Measurements from ENCODE around the gene DNAJC22. TPM values are rescaled to one million over a fixed set of nuclear protein-coding genes. Genes with fewer than 3 reads are reported as not detected.
"Not testable (repeated sequence)": the region's sequence is repeated elsewhere in the genome, so short reads cannot be mapped to it uniquely, and the experiment has no call there.

DNAJC22 gene
- not detected for total RNA-seq

DNA sequence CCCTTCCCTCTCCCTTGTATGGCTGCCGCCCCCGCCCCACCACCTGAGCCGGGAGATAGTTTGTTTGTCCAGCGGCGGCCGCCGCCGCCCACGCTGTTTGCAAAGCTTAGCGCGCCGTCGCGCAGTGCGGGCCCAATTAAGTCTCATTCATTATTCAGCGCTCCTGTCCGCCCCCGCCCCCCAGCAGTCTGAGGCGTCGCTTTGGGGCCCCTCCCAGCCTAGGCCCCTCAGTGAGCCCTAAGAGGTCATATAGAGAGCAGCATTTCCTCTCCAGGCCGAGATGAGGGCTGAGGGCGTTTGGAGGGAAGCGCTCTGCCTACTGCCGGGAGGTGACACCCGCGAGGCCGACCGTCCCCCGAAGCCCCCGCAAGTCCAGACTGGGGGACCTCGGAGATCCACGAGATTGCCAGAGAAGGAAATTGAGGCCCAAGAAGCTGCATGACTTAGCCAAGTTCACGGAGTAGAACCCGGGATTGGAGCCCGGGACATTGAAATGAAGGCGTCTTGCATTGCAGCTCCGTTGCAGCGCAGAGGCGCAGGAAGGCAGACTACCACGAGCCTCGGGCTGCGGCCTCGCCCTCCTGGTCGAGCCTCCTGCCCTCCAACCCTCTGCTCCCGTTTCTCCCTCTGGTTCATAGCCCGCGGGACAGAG, at the start of gene DNAJC22:
DNAJC22 (plus strand) TSS at position 230 of the 652 bp plus-strand sequence. CDS start 1,985 bp downstream, outside the sequence.
- intact Hi-C loops (cut with DNase I): no loop called here
- DNase-seq (ENCODE audit: low spot score) (no peak), ATAC-seq (no peak)

- intact Hi-C loops (cut with DNase I): no loop called here
- DNase-seq (ENCODE audit: low spot score): no peak
- ATAC-seq: no peak
These were observed 49.0 kb upstream of the DNAJC22 start for GRCh38 chr12:49297695-49298060.

DNA sequence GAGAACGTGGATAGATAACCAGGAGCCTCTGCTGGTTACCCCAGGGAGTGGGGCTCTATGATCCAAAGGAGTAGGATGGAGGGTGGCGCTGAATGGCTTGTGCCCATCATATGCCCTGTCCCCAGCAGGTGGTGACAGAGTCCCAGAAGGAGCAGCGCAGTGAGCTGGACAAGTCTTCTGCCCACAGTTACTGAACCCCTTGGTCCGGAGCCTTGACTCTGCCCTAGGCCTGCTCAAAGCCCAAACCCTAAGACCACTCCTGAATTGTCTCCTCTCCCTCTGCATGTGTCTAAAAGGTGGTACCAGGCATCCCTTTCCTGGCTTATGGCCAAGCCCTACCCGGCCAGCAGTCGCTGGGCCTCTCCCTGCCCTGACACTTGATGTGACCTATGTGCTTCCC, 48.5 kb upstream of the DNAJC22 start:
- no peak for DNase-seq (ENCODE audit: low spot score)
- intact Hi-C loops (cut with DNase I): no loop called here
- no peak for ATAC-seq

GRCh38 chr12:49301760-49302159, 44.9 kb upstream of the DNAJC22 start:
- no peak for DNase-seq (ENCODE audit: low spot score)
- ATAC-seq: no peak
- intact Hi-C loops (cut with DNase I): no loop called here

GRCh38 chr12:49304161-49304560, 42.5 kb upstream of the DNAJC22 start:
- intact Hi-C loops (cut with DNase I): no loop called here
- no peak for ATAC-seq
- DNase-seq (ENCODE audit: low spot score): no peak

DNA sequence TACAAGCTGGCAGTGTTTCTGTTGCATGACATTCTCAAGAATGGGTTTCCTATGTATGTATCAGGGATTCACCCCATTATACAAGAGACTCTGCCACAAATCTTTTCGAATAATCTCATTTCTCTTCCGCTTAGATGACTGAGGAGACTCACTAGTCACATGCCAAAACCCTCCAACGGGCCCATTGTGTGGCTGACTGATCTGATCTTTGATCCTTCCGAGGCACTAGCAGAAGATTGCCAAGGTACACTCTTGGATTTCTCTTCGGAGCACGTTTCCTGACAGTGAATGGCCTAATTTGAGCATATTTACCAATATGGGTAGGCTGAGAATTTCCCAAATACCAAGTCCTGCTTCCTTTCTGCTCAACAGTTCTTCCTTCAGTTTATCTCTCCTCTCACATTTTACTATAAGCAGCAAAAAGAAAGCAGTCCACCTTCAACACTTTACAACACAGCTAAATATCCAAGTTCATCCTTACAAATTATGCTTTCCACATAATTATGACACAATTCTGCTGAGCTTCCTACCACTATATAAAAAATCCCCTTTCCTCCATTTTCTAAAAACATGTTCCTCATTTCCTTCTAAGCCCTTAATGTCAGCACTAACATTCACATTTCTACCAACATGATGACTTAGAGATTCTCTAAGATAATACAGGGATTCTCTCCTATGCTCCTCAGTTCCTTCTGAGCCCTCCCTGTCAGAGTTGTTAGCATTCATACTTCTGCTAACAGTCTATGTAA, 40.8 kb upstream of the DNAJC22 start:
- intact Hi-C loops (cut with DNase I): no loop called here
- ATAC-seq: no peak
- DNase-seq (ENCODE audit: low spot score): no peak

DNA sequence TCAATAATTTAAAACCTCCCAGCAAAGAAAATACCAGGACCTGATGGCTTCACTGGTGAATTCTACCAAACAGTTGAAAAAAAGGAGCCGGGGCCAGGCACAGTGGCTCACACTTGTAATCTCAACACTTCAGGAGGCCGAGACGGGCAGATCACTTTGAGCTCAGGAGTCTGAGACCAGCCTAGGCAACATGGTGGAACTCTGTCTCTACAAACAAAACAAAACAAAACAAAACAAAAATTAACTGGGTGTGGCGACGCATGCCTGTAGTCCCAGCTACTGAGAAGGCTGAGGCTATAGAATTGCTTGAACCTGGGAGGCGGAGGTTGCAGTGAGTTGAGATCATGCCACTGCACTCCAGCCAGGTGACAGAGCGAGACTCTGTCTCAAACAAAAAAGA, 37.3 kb upstream of the DNAJC22 start:
- DNase-seq (ENCODE audit: low spot score) (no peak), ATAC-seq (no peak)
- intact Hi-C loops (cut with DNase I): no loop called here

DNA sequence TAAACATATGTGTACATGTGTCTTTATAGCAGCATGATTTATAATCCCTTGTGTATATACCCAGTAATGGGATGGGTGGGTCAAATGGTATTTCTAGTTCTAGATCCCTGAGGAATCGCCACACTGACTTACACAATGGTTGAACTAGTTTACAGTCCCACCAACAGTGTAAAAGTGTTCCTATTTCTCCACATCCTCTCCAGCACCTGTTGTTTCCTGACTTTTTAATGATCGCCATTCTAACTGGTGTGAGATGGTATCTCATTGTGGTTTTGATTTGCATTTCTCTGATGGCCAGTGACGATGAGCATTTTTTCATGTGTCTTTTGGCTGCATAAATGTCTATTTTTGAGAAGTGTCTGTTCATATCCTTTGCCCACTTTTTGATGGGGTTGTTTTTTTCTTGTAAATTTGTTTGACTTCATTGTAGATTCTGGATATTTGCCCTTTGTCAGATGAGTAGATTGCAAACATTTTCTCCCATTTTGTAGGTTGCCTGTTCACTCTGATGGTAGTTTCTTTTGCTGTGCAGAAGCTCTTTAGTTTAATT, 36.2 kb upstream of the DNAJC22 start:
- DNase-seq (ENCODE audit: low spot score); ATAC-seq; intact Hi-C loops (cut with DNase I): not testable (repeated sequence)

- ATAC-seq (no peak), DNase-seq (ENCODE audit: low spot score) (no peak)
- intact Hi-C loops (cut with DNase I): no loop called here
These were observed 31.9 kb upstream of the DNAJC22 start for GRCh38 chr12:49314811-49315210.

- DNase-seq (ENCODE audit: low spot score); intact Hi-C loops (cut with DNase I); ATAC-seq: not testable (repeated sequence)
These were observed 29.6 kb upstream of the DNAJC22 start for GRCh38 chr12:49317118-49317517.

GRCh38 chr12:49320411-49321103, 26.1 kb upstream of the DNAJC22 start:
- ATAC-seq; intact Hi-C loops (cut with DNase I); DNase-seq (ENCODE audit: low spot score): not testable (repeated sequence)

- DNase-seq (ENCODE audit: low spot score): no peak
- intact Hi-C loops (cut with DNase I): no loop called here
These were observed 24.4 kb upstream of the DNAJC22 start for GRCh38 chr12:49322367-49322707.

DNA sequence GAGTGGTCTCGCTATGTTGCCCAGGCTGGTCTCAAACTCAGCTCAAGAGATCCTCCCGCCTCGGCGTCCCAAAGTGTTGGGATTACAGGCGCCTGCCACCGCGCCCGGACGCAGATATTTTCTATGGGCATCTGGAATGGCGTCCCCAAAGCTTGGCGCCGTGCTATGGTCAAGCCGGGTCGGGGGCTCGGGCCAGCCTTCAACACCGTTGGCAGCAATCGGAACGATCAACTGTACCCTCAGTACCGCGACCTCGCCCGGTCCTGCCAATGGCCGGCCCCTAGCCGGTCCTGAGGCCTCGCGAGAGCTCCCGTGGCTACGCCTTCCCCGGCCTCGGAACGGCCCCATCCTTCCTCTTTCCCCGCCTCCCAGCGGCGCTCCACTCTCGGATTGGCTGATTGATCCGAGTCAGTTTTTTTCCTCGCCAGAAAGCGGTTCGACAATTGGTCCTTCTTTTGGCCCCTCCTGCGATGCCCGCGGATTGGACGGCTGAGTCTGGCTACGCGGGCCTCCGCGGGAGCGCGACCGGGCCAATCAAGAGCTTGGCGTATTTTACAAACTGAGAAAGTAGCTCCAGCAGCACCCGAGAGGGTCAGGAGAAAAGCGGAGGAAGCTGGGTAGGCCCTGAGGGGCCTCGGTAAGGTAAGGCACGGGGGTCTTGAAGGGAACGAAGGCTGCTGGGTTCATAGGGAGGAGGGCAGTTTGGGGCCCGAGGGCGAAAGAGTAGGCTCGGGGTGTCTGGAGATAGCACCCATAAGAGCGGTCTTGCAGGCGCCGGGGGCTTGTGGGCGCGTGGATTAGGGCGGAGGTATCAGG, 23.8 kb upstream of the DNAJC22 start, which contains the start of gene TROAP:
TROAP (plus strand) TSS at position 548 of the 816 bp plus-strand sequence. CDS start 354 bp downstream, outside the sequence.
- peak; percentile 100 for ATAC-seq
- peak; percentile 98 for DNase-seq (ENCODE audit: low spot score)
- intact Hi-C loops (cut with DNase I): no loop called here

More at GRCh38 chr12:49322367-49322707, 24.4 kb upstream of the DNAJC22 start:
- no peak for ATAC-seq

- ATAC-seq (no peak), DNase-seq (ENCODE audit: low spot score) (no peak)
- intact Hi-C loops (cut with DNase I): no loop called here
These were observed 23.1 kb upstream of the DNAJC22 start for GRCh38 chr12:49323524-49324097.

- DNase-seq (ENCODE audit: low spot score): peak; percentile 35
- no peak for ATAC-seq
- intact Hi-C loops (cut with DNase I): no loop called here
These were observed 21.1 kb upstream of the DNAJC22 start for GRCh38 chr12:49325606-49326005.

DNA sequence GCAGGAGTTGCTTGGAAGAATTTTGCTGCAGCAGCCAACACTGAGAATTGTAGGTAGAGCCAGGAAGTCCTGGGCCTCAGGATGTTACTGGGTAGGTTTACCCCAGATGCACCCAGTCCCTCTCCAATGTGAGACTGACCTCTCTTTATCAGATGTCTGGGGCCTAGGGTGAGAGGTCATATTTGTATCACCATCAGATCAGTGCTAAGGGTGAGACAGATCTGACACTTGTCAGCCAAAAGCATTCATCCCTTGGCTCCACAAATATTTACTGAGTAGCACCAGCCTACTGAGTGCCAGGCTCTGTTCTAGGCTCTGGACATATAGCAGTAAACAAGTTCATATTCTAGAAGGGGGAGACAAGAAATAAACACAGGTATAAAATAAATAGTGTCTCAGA, 19.3 kb upstream of the DNAJC22 start:
- no peak for DNase-seq (ENCODE audit: low spot score)
- intact Hi-C loops (cut with DNase I): no loop called here
- no peak for ATAC-seq

DNA sequence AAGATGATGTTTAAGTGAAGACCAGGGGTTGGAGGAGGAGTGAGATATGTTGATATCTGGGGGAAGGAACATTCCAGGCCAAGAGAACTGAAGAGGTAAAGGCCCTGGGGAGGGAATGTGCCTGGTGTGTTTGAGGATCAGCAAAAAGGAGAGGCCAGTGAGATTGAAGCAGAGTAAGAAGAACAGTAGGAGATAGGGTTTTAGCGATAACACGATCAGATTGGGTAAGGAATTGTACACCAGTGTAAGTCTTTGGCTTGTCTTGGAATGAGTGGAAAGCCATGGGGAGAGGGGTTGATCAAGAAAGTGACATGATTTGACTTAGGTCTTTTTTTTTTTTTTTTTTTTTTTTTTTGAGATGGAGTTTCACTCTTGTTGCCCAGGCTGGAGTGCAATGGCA, 18.8 kb upstream of the DNAJC22 start:
- DNase-seq (ENCODE audit: low spot score) (peak; percentile 12), ATAC-seq (no peak)
- intact Hi-C loops (cut with DNase I): no loop called here

GRCh38 chr12:49328816-49329215, 17.9 kb upstream of the DNAJC22 start:
- ATAC-seq (no peak), DNase-seq (ENCODE audit: low spot score) (peak; percentile 36)
- intact Hi-C loops (cut with DNase I): no loop called here
